ENCODE data around the gene SDHB. TPM values are rescaled to one million over a fixed set of nuclear protein-coding genes. Genes with fewer than 3 reads are reported as not detected.

Gene SDHB
- total and polyA plus RNA-seq, 7 donors = 190 to 452 (median 266) TPM

- ATAC-seq = no peak
- H3K27ac ChIP-seq = peak overlapping the region; percentile 60
- no peak overlapping the region for H3K4me3 ChIP-seq
- no peak for DNase-seq
- WGBS, 3 donors = 41 to 73% (median 56%) methylated on average over 4 of the region's 4 CpGs
- no peaks in the 10 kb centered on the region for H3K27me3 ChIP-seq (ENCODE audit: insufficient read depth in 3 of 3, low read length in 2 of 3)
- intact Hi-C loops (cut with DNase I) = no loop called here
- H3K36me3 ChIP-seq (ENCODE audit: insufficient read depth in 1 of 2, low read depth in 1 of 2) = peaks cover 0 to 80% of the 10 kb centered on the region in 2 donors
- TF ChIP-seq CTCF (IDR thresholded peaks at IDR 0.05) = no peak
- no peaks in the 10 kb centered on the region for H3K9me3 ChIP-seq
- peaks cover 66% of the 10 kb centered on the region for H3K4me1 ChIP-seq
These were observed 41.3 kb upstream of the SDHB start for GRCh38 chr1:17095141-17095540.

- peaks cover 0 to 84% of the 10 kb centered on the region in 2 donors for H3K36me3 ChIP-seq (ENCODE audit: insufficient read depth in 1 of 2, low read depth in 1 of 2)
- peak overlapping the region; percentile 60 for H3K27ac ChIP-seq
- intact Hi-C loops (cut with DNase I) = no loop called here
- no peak overlapping the region for H3K4me3 ChIP-seq
- peaks cover 61% of the 10 kb centered on the region for H3K4me1 ChIP-seq
- H3K9me3 ChIP-seq = no peaks in the 10 kb centered on the region
- no peak for TF ChIP-seq CTCF (IDR thresholded peaks at IDR 0.05)
- 56 to 64% (median 61%) methylated on average over 5 of the region's 5 CpGs for WGBS, 3 donors
- no peak for DNase-seq
- H3K27me3 ChIP-seq (ENCODE audit: insufficient read depth in 3 of 3, low read length in 2 of 3) = no peaks in the 10 kb centered on the region
- no peak for ATAC-seq
These were observed 40.8 kb upstream of the SDHB start for GRCh38 chr1:17094664-17095063.

- no peaks in the 10 kb centered on the region for H3K9me3 ChIP-seq
- peaks cover 0 to 92% of the 10 kb centered on the region in 2 donors for H3K36me3 ChIP-seq (ENCODE audit: insufficient read depth in 1 of 2, low read depth in 1 of 2)
- H3K27ac ChIP-seq = peak overlapping the region; percentile 60
- no peak overlapping the region for H3K4me3 ChIP-seq
- 53 to 67% (median 59%) methylated on average over 8 of the region's 8 CpGs for WGBS, 3 donors
- TF ChIP-seq CTCF (IDR thresholded peaks at IDR 0.05) = no peak
- intact Hi-C loops (cut with DNase I) = loop anchor here in 1 of 2 donors (2.0 kb wide), 1 partner anchor 25 kb away; no protein-coding TSS in a partner anchor
- DNase-seq (no peak), ATAC-seq (peak in 2 of 4 donors; percentile 11 to 19)
- H3K4me1 ChIP-seq = peaks cover 54% of the 10 kb centered on the region
- H3K27me3 ChIP-seq (ENCODE audit: insufficient read depth in 3 of 3, low read length in 2 of 3) = no peaks in the 10 kb centered on the region
These were observed 40.1 kb upstream of the SDHB start for GRCh38 chr1:17093822-17094393.

GRCh38 chr1:17091252-17091651 lies 37.4 kb upstream of the SDHB start:
- ATAC-seq (no peak), DNase-seq (no peak)
- Histone ChIP-seq H3K9me3 (no peaks in the 10 kb centered on the region), H3K27me3 (ENCODE audit: insufficient read depth in 3 of 3, low read length in 2 of 3) (no peaks in the 10 kb centered on the region), H3K36me3 (ENCODE audit: insufficient read depth in 1 of 2, low read depth in 1 of 2) (peaks cover 0 to 97% of the 10 kb centered on the region in 2 donors), H3K4me1 (peaks cover 31% of the 10 kb centered on the region), H3K4me3 (no peak overlapping the region), H3K27ac (peak overlapping the region; percentile 48)
- TF ChIP-seq CTCF (IDR thresholded peaks at IDR 0.05) = no peak
- 35 to 48% (median 43%) methylated on average over 7 of the region's 7 CpGs for WGBS, 3 donors
- intact Hi-C loops (cut with DNase I) = no loop called here

GRCh38 chr1:17089506-17089905 lies 35.7 kb upstream of the SDHB start:
- WGBS, 3 donors = 62 to 85% (median 72%) methylated on average over 14 of the region's 14 CpGs
- H3K27ac ChIP-seq = peak overlapping the region; percentile 41

More at GRCh38 chr1:17089506-17089905, 35.7 kb upstream of the SDHB start:
- Histone ChIP-seq H3K4me1 (peaks cover 14% of the 10 kb centered on the region), H3K27me3 (ENCODE audit: insufficient read depth in 3 of 3, low read length in 2 of 3) (no peaks in the 10 kb centered on the region), H3K36me3 (ENCODE audit: insufficient read depth in 1 of 2, low read depth in 1 of 2) (peaks cover 0 to 97% of the 10 kb centered on the region in 2 donors), H3K4me3 (no peak overlapping the region), H3K9me3 (no peaks in the 10 kb centered on the region)
- ATAC-seq (no peak), DNase-seq (no peak)
- intact Hi-C loops (cut with DNase I) = no loop called here
- TF ChIP-seq CTCF (IDR thresholded peaks at IDR 0.05) = no peak

Measured in psoas muscle (tissue), 8 donors.